Endothelial cell of hepatic sinusoid (primary cell): ENCODE measurements around the gene IL13.

Source experiments
- in situ Hi-C: cut with HindIII; loops from 2 replicates; pipeline ENCODE4 v1.10.0; 2017; ENCODE audit warnings: low sequenced_read_pairs

Gene IL13

DNA sequence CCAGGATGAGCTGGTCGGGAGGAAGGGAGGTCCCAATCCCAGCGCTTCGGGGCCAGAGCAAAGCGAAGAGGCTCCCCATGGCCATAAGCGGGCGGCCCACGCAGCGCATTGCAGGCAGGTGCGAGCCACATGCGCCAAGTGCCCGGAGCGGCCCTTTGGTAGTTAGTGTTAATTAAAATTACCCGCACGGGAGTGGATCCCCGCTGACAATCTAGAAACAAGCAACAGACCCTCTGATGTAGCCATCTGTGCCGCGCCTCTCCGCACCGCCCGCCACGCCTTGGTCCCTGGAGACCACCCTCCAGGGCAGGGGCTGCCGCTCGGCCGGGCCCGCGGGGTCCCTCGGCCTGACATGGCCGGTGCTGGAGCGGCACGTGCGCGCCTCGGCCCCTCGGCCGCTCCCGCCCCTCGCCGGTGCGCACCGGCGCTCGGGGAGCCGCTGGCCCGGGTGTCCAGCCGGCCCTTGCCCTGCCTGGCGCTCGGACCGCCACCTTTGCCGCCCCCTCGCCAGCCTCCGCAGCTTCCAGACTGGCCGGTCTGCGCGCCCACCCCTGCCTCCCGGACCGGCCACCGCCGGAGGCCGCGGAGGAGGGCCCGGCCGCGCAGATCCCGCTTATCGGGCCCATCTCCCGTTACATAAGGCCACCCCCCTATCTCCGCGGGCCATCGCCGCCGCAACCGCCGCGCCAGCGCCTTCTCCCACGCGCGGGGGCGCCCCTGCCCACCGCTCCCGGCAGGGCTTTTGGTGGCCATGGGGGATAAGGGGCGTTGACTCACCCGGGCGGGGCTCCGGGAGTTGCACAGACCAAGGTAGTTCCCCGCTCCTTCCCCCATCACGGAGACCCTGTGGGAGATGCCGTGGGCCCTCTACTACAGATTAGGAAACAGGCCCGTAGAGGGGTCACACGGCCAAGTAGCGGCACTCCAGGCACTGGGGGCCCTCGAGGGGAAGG, 1.9 kb upstream of the IL13 start:
- in situ Hi-C loops, result loop anchor here (5.0 kb wide), 1 partner anchor 74 kb away; no protein-coding TSS in a partner anchor

DNA sequence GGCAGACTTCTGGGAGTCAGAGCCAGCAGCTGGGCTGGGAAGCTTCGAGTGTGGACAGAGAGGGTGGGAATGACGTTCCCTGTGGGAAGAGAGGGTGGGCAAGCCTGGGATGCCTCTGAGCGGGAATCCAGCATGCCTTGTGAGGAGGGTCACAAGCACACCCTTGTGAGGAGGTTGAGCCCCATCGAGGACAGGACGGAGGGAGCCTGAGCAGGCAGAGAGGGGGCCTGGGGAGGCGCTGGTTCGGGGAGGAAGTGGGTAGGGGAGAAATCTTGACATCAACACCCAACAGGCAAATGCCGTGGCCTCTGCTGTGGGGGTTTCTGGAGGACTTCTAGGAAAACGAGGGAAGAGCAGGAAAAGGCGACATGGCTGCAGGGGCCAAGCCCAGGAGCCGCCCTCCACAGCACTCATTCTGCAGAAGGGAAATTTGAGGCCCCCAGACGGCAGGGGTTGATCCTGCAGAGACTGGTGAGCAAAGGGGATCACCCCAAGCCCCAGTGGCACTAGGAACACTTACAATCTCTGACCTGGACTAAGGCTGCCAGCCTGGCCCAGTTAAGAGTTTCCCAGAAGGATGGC, 1.1 kb upstream of the IL13 start:
- in situ Hi-C loops, result loop anchor here (5.0 kb wide), 1 partner anchor 75 kb away; no protein-coding TSS in a partner anchor

DNA sequence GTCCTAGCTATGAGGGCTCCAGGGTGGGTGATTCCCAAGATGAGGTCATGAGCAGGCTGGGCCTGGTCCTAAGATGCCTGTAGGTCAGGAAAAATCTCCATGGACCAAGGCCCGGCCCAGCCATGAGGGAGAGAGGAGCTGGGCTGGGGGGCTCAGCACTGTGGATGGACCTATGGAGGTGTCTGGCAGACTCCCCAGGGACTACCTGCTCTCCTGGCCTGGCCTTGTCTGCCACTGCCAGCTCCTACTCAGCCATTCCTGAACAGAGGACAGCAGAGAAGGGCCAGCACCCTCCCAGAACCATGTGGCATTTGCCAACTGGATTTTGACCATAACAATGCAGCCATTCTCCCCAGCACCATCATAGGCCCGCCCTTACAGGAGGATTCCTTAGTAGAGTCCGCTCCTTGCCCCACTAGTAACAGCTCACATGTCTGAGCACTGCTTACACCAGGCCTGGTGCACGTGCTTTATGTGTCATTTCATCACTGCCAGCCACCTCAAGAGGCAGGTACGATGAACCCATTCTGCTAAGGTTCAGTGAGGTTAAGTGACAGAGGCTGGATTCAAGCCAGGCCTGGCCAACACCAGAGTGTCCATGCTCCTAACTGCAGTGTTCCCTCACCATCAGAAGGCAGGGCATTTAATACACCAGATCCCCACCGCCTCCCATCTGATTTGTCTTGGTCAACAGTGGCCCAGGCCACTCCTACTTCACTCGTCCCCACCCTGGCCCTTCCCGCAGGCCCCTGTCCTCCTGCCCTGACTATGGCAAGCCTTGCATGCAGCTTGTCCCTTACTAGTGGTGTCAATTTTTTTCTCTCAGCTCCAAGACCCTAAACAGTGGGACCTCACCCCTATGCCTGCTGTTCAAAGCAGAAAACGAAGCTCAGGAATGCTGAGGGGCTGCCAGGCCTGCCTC, 669 bp downstream of the IL13 start:
- in situ Hi-C loops, result loop anchor here (5.0 kb wide), 1 partner anchor 76 kb away; no protein-coding TSS in a partner anchor

DNA sequence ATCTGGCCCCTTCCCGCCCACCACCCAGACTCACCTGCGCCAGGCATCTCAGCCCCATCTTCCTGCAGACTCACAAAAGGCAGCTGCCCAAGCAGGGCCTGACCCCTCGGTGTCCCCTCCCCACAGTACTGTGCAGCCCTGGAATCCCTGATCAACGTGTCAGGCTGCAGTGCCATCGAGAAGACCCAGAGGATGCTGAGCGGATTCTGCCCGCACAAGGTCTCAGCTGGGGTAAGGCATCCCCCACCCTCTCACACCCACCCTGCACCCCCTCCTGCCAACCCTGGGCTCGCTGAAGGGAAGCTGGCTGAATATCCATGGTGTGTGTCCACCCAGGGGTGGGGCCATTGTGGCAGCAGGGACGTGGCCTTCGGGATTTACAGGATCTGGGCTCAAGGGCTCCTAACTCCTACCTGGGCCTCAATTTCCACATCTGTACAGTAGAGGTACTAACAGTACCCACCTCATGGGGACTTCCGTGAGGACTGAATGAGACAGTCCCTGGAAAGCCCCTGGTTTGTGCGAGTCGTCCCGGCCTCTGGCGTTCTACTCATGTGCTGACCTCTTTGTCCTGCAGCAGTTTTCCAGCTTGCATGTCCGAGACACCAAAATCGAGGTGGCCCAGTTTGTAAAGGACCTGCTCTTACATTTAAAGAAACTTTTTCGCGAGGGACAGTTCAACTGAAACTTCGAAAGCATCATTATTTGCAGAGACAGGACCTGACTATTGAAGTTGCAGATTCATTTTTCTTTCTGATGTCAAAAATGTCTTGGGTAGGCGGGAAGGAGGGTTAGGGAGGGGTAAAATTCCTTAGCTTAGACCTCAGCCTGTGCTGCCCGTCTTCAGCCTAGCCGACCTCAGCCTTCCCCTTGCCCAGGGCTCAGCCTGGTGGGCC, 1.9 kb downstream of the IL13 start:
- in situ Hi-C loops, result loop anchor here (5.0 kb wide), 1 partner anchor 78 kb away; no protein-coding TSS in a partner anchor

DNA sequence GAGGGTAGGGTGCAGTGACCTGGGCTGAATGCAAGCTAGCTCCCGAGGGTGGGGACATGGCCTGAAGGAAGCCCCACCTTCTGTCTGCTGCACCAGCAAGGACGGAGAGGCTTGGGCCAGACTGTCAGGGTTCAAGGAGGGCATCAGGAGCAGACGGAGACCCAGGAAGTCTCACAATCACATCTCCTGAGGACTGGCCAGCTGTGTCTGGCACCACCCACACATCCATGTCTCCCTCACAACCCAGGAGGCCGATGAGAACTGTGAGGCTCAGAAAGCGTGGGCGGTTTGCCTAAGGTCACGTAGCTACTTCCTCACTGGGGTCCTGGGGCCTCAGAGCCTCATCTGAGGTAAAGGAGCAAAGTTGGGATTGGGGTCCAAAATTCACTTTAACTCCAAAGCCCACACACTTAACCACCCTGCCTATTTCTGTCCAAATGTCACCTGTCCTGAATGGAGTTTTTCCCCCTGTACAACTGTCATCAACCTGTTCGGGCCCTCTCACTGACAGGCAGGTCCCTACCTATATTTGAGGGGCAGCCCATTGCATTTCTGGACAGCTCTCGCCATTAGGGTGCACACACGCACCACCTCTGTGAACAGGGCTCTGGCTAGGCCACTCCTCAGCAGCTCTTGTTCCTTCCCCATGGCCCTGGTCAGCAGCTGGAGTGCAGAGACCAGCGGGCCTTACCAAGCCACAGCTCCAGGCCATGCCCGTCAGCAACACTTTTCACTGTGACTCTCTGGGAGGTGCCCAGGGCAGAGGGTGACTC, 3.4 kb downstream of the IL13 start:
- in situ Hi-C loops, result no loop called here

DNA sequence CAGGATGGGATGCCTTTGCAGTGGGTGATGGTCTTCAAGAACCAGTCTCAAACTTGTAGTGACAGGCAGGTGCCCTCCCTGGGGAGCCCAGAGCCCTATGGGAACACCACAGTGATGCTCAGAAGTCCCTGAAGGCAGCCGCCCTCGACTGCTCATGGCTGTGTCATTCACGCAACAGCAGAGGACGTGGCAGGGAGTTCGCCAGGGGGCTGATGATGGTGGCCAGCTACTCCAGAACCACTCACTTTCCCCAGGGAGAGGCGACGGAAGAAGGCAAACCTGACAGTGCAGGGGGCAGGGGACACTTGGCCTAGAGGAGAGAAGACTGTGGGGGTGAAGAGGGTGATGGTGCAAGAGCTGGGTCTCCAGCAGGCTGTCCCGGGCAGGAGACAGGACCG, 4.0 kb downstream of the IL13 start:
- in situ Hi-C loops, result no loop called here

DNA sequence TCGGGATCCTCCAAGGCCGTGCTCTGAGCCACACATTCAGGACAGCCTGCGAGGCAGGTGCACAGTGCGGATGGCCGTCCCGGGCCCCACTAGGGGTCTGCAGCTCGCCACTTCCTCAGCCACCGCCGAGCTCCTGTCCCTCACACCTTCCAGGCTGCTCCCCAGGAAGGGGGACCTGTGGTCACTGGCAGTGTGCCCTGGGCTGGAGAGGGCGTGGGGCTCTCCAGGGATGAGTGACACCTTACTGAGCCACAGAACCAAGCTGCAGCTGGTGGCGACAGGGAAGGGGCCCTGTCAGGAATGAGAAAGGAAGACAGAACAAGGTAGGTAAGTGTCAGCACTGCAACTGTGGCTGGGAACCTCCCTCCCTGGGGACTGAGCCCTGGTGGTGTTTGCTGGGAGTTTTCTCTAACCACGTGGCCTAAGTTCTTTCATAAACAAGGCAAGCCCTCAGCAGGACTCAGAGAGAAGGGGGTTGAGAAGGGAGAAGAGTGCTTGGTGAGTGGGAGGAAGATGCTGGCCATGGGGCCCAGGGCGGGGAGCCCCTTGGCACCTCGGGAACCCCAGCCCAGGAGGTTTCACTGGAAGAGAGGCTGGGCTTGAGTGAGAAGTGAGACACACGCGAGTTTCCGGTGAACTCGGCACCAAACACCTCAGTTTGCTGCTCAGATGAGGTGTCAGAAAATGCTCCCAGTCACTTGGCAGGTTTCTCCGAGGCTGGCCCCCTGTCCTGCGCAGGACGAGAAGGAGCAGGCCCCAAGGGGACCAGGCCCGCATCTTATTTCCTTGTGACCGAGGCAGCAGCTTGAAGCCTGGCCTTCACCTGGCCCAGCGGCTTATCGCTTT, 5.2 kb downstream of the IL13 start:
- in situ Hi-C loops, result no loop called here

DNA sequence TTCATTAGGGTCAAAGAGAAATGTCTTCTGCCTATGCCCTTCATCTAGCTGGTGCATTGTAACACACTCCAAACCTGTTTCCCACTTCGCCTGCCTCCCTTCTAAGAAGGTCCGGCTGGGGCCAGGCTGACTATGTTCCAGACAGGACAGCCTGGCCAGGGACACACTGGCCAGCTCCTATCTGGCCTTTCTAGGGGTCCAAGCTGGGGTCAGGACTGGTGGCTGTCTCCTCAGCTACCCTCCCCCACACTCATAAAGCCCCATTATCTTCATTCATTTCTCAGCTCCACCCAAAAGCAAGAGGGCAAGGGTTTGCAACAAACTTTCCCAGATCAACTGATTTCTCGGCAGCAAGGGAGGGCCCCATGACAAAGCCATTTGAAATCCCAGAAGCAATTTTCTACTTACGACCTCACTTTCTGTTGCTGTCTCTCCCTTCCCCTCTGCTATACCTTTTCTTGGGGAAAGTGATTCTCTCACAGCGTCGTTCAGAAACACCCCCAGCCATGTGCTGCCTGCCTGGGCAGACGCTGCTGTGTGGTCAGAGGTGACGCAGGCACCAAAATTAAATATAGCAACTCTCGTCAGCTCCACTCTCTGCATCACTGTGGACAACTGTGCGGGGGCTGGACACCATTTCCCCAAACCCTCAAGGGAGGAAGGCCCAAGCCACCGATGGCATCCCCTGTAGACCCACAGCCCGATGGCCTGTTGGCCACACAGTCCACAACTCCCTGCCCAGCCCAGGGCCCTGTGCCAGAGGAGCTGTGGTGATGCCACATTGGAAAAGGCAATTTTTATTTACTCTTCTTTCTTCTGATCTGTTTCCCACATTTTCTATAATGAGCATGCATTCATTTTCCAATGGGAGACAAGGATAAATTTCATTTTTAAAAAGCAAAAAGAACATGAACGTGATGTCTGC, 6.1 kb downstream of the IL13 start:
- in situ Hi-C loops, result no loop called here

DNA sequence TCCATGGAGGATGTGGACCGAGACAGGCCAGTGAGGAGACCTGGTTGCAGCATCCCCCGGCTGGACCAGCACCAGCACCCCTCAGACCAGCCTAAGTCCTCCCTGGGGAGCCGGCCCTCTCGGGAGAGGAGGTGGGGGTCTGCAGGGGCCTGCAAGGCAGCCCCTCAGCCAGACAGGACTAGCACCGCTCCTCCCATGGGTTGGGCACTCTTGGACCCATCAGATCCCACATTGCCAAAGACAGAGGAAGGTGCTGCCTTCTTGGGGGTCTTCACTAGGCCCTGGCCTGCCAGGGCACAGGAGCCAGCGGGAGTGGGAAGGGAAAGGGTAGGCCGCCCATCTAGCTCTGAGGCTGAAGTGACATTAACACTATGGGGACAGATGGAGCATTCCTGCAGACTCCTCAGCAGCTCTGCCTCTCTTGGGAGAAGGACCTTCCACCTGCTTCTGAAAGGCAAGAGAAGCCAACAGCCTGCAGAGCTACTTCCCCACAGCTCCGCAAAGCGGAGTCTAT, 6.8 kb downstream of the IL13 start:
- in situ Hi-C loops, result no loop called here

DNA sequence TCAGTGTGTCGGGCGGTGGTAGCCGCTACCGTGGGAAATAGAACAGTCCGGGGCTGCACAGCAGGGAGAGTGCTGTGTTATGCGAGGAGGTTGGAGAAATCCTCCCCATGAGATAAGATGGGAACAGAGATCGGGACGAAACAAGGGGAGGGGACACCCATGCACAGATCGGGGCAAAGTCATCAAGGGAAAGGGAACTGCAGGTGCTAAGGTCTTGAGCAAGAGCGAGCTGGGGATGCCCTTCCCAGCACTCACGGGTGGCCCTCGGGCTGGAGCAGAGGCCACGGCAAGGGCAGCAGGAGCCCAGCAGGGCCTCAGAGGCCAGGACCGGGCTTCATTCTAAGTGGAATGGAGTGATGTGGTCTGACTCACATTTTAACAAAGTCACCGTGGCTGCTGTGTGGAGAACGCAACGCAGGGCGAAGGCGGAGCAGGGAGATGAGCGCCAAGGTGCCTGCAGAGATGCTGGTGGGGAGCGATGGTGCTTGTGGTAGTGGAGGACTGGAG, 7.7 kb downstream of the IL13 start:
- in situ Hi-C loops, result no loop called here

DNA sequence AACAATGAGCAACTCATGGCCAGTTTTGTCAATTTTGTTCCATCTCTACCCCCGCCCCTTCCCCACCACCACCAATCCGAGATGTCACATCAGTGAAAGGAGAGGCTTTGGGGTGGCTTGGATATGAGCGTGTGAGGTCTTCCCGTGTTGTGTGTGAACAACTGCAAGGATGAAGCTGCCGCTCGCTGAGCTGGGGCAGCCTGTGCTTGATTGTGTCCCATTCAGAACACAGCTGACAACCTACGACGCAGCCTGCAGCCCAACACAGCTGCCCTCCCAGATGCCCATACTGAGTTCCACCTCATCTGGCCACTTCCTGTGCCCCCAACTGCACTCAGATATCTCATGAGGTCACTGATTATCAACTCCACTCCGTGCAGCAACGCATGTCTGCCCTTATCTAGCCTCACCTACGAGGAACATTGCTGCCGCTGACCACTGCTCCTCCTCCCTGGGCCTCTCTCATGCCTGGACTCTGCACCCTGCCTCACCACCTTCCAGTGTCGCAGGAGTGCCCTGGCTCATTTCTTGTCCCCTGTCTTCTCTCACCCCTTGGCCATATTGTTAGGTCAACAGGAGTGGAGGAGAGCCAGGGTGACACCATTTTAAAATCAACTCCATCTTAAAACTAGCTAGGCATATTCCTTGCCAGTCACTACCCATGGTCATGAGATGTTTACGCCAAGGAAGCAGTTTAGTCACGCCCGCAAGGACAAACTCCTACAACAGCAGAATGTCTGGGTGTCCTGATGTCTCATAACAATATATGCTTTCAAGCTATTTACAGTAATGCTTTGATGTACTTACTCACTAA, 8.5 kb downstream of the IL13 start:
- in situ Hi-C loops, result no loop called here

DNA sequence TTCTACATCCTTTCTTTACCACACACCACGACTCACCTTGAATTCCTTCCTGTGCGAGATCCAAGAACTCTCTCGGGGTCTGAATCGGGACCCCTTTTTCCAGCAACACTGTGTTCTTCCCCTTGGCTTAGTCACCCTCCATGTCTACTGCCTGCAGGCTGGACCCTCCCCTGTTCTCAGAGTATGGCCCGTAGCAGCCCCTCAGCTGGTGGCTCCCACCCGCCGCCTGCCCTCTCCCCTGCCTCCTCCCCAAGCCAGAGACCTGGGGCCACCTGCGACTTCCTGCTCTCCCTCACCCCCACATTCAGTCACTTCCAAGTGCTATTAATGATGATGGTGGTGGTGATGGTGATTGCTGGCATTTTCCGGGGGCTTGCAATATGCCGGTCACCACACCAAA, 9.3 kb downstream of the IL13 start:
- in situ Hi-C loops, result no loop called here

DNA sequence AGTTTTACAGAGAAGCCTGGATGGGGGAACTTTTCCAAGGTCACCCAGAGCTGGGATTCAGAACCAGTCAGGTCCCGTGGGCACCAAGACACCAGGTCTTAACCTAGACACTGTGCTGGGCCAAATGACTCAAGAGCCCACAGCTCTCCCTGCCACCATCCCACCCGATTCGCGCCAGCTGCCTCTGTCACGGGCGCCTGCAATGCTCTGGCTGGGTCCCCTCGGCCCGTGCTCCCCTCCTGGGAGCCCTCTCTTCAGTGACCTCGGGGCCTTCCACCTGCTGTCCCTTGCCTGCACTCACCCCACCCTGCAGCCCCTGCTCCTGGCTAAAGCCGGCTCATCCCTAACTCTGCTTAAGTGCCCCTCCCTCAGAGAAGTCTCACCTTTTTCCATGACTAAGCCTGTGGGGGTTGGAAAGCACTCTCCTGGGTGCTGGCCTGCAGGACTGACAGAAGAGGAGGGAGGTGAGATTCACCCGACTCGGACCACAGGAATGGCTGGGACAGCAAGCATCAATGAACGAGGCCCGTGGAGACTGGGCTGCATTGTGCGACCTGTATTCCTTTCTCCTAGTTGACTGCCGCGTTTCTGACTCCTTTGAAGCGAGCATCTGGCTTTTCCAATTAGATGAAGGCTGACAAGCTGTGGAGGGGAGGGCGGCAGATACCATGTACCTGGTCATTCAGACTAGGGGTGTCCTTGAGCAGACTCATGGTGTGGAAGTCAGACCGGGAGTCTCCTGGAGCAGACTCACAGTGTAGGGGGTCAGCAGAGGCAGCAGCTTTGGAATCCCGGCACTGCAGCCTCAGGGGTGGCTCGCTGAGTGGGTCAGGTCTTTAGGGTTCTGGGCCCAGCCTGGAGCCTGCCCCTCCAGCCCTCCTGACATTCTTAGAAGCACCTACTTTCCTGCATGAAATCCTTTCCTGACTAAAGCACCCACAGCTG, 10.1 kb downstream of the IL13 start:
- in situ Hi-C loops, result no loop called here

DNA sequence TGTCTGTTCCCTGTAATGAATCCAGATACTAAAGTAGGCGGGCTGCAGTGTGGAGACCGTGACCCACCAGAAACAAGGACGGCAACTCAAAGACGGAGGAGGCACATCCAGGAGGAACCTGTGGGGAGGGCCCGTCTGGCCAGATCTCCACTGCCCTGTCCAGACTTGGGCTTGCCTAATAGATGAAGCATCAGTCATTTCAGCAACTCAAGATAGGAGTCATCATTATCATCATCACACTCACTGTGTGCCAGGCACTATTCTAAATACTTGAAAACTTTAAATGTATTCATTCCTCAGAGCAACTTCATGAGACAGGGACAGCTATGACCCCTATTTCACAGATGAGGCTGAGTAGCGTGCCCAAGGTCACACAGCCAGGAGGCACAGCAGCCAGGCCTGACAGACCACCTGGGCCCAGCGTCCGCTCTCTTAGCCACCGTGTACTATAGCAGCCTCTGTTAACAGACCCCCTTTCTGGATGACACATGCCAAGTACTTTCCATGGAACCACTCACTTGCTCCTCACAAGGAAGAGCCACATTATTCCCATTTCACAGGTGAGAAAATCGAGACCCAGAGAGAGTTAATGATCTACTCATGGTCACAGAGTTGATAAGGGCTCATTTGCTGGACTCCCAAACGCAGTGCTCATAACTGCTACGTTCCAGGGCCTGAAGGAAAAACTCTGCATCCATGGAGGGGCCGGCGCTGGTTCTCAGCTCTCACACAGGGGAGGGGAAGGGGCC, 10.9 kb downstream of the IL13 start:
- in situ Hi-C loops, result no loop called here
